ENCODE data around the gene FOXC1. TPM values are rescaled to one million over a fixed set of nuclear protein-coding genes. Genes with fewer than 3 reads are reported as not detected.

Gene FOXC1
- total RNA-seq, 6 donors from 2014 or later, result 0.22 to 5.5 (median 2.2) TPM

DNA sequence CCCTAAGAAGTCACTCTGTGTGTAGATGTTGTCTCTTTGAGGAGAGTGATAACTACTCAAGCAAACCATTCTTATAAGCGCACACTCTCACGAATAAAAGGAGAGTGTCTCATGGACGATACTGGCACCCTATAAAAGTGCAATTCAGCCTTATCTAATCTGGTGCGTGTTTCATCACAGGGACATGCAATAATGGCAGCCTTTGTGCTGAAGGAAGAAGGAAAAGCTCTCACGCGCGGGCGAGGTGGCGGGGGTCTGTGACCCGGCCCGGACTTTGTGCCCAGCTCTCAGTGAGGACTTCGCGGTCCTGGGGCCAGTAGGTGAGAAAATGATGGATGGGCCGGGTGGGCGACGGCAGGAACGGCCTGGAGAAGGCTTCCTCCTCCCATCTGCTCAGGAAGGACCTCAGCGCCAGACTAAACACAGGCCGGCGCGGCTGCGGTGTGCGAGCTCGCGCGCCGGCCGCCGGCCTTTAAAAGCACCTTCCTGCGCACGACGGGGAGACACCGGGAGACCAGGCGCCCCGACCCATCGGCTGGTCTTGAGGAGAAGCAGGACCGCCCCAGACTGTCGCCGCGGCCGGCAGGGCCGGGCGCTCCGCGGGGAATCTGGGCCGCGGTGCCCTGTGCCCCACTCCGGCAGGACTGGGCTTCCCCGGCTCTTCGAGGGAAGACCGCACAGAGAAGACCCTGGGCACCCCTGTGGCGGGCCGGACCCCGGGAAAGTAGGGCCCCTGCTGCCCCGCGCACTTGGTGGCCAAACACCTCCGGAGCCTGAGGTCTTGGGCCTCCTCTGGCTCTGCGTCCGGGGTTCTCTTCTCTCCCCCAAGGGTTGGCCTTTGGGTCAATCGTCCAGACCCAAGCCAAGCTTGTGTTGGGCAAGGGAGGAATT is 8.3 kb upstream of the FOXC1 start:
- DNase-seq (peak in 1 of 2 donors; percentile 85), ATAC-seq (ENCODE audit: low FRiP score in 2 of 2) (no peak)
- Histone ChIP-seq H3K27ac (no peak overlapping the region), H3K4me3 (no peak overlapping the region), H3K27me3 (peaks cover 0 to 51% (median 33%) of the 10 kb centered on the region in 4 donors), H3K9me3 (no peaks in the 10 kb centered on the region), H3K36me3 (no peaks in the 10 kb centered on the region), H3K4me1 (peaks cover 14 to 35% (median 22%) of the 10 kb centered on the region in 4 donors)
- WGBS, 2 donors, result 23 to 34% methylated on average over 28 to 36 of the region's 60 CpGs
- TF ChIP-seq, protein P1, sequence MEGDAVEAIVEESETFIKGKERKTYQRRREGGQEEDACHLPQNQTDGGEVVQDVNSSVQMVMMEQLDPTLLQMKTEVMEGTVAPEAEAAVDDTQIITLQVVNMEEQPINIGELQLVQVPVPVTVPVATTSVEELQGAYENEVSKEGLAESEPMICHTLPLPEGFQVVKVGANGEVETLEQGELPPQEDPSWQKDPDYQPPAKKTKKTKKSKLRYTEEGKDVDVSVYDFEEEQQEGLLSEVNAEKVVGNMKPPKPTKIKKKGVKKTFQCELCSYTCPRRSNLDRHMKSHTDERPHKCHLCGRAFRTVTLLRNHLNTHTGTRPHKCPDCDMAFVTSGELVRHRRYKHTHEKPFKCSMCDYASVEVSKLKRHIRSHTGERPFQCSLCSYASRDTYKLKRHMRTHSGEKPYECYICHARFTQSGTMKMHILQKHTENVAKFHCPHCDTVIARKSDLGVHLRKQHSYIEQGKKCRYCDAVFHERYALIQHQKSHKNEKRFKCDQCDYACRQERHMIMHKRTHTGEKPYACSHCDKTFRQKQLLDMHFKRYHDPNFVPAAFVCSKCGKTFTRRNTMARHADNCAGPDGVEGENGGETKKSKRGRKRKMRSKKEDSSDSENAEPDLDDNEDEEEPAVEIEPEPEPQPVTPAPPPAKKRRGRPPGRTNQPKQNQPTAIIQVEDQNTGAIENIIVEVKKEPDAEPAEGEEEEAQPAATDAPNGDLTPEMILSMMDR (IDR thresholded peaks at IDR 0.05), result no peak
- TF ChIP-seq POLR2A (IDR thresholded peaks at IDR 0.05), result no peak
- TF ChIP-seq POLR2AphosphoS5 (IDR thresholded peaks at IDR 0.05), result no peak
- TF ChIP-seq EP300 (IDR thresholded peaks at IDR 0.05), result no peak

DNA sequence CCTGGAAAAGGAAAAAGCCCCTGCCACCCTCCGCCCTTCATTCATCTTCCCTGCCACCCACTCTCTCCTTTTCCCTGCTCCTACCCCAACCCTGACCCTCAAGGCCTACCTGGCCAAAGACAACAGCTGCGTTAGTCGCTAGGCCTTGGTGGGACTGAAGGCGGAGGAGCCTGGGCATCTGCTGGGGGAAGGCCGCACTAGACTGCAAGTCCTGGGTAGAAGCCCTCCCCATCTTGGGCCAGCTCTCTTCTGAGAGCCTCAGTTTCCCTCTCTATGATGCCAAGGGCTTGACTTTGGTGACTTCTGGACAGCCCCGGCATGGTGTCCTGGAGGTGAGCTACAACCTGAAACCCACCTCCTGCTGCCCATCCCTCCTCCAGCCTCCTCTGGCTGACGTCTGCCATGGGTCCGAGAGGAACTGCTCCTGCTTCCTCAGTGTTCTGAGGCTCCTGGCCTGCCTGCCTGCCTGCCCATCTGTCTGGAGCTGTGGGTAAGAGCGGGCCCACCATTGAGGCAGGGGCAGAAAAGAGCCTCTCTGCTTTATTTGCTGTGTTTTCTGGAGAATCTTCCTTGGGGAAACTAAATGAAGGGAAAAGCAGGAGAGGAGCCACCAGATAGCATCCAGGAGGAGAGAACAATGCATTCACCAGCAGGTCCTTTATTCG is 7.5 kb upstream of the FOXC1 start:
- Histone ChIP-seq H3K36me3 (no peaks in the 10 kb centered on the region), H3K9me3 (no peaks in the 10 kb centered on the region), H3K27me3 (peaks cover 0 to 59% (median 38%) of the 10 kb centered on the region in 4 donors), H3K4me1 (peaks cover 19 to 43% (median 26%) of the 10 kb centered on the region in 4 donors), H3K4me3 (no peak overlapping the region), H3K27ac (no peak overlapping the region)
- WGBS, 2 donors, result 94 to 96% methylated on average over 10 of the region's 10 CpGs
- DNase-seq (peak in 1 of 2 donors; percentile 15), ATAC-seq (ENCODE audit: low FRiP score in 2 of 2) (no peak)
- TF ChIP-seq, protein P1 (IDR thresholded peaks at IDR 0.05), result no peak
- no peak for TF ChIP-seq POLR2A (IDR thresholded peaks at IDR 0.05)
- no peak for TF ChIP-seq EP300 (IDR thresholded peaks at IDR 0.05)
- TF ChIP-seq POLR2AphosphoS5 (IDR thresholded peaks at IDR 0.05), result no peak

DNA sequence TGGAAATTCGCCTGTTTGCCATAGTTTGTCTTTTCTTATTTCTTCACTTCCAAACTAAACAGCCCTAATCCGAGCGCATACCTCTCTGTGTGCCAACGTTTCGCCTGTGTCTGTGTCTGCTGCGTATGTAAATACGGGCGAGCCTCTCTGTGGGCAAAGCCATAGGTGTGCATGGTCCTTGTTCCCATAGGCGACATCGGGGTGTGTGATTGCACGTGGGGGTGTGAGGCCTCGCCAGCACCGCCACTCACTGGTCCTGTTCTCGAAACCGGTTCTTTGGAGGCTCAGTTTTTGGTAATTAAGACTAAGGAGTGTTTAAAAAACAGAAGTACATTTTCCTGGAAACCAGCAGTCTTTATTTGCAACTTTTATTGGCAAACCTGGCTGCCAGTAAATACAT is 6.0 kb upstream of the FOXC1 start:
- no peaks in the 10 kb centered on the region for H3K9me3 ChIP-seq
- DNase-seq (no peak), ATAC-seq (ENCODE audit: low FRiP score in 2 of 2) (no peak)
- H3K27ac ChIP-seq, result no peak overlapping the region
- no peaks in the 10 kb centered on the region for H3K36me3 ChIP-seq
- peaks cover 0 to 72% (median 51%) of the 10 kb centered on the region in 4 donors for H3K27me3 ChIP-seq
- peaks cover 33 to 58% (median 37%) of the 10 kb centered on the region in 4 donors for H3K4me1 ChIP-seq
- TF ChIP-seq, protein P1 (IDR thresholded peaks at IDR 0.05), result no peak
- TF ChIP-seq EP300 (IDR thresholded peaks at IDR 0.05) (no peak), POLR2AphosphoS5 (IDR thresholded peaks at IDR 0.05) (no peak), POLR2A (IDR thresholded peaks at IDR 0.05) (no peak)
- no peak overlapping the region for H3K4me3 ChIP-seq
- WGBS, 2 donors, result 68 to 69% methylated on average over 15 of the region's 15 CpGs

DNA sequence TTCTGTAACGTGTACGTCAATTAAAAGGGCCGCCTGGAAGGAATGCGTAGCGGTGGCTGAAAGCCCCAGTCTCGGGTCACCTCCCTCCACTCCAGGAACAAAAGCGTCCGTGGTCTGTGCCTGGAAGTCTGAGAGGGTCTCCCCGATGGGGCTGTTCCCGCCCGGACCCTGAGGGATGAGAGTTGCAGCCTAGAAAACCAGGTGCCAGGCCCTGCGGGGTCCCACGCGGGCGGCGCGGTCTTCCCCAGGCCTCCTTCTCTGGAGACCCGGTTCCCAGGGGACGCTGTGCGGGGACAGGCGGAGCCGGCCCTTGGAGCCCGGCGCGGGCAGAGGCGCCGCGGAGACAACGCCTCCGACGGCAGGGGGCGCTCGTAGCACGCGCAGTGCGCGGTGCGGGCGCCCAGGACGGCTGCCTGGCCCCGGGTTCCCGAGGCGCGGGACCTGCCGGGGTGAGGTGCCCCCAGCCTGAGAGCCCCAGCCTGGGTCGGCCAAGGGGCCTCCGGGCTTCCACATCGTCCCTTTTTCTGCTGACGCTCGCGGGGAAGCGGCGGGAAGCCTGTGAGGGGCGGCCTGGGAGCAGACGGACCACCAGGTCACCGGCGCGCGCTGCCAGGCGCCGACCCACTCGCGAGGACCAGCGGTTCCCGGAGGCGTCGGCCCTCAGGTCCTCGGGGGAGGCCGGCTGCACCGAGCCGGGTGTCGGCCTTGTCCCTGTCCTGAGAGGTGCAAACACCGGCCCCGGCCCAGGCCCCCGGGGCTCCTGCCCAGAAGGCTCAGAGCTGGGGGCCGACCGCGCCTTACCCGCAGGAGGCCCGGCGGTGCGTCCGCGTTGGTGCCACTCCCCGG is 5.3 kb upstream of the FOXC1 start:
- ATAC-seq (ENCODE audit: low FRiP score in 2 of 2), result peak; percentile 80 to 92
- 0 to 2% methylated on average over 27 to 75 of the region's 85 CpGs for WGBS, 2 donors
- DNase-seq, result peak; percentile 56 to 95

More for the DNA sequence above, 5.3 kb upstream of the FOXC1 start:
- TF ChIP-seq POLR2AphosphoS5 (IDR thresholded peaks at IDR 0.05), result no peak
- TF ChIP-seq, protein P1 (IDR thresholded peaks at IDR 0.05), result peak; percentile 92 to 98 (median 96)
- TF ChIP-seq POLR2A (IDR thresholded peaks at IDR 0.05), result no peak
- no peak for TF ChIP-seq EP300 (IDR thresholded peaks at IDR 0.05)
- peaks cover 0 to 75% (median 58%) of the 10 kb centered on the region in 4 donors for H3K27me3 ChIP-seq
- H3K4me3 ChIP-seq, result peak overlapping the region in 3 of 4 donors; percentile 33 to 48 (median 44)
- H3K36me3 ChIP-seq, result no peaks in the 10 kb centered on the region
- H3K27ac ChIP-seq, result no peak overlapping the region
- H3K4me1 ChIP-seq, result peaks cover 39 to 65% (median 42%) of the 10 kb centered on the region in 4 donors
- H3K9me3 ChIP-seq, result no peaks in the 10 kb centered on the region
